GM18517 (cell line): Measurements from ENCODE around the gene PRKCE.

Source experiments
- ATAC-seq: cut with Tn5 transposase; IDR thresholded peaks from one replicate; pipeline ENCODE4 v1.9.1; 2021; ENCODE audit warnings: mild to moderate bottlenecking, moderate library complexity; ENCODE audit not compliant: unreplicated experiment

Gene PRKCE

DNA sequence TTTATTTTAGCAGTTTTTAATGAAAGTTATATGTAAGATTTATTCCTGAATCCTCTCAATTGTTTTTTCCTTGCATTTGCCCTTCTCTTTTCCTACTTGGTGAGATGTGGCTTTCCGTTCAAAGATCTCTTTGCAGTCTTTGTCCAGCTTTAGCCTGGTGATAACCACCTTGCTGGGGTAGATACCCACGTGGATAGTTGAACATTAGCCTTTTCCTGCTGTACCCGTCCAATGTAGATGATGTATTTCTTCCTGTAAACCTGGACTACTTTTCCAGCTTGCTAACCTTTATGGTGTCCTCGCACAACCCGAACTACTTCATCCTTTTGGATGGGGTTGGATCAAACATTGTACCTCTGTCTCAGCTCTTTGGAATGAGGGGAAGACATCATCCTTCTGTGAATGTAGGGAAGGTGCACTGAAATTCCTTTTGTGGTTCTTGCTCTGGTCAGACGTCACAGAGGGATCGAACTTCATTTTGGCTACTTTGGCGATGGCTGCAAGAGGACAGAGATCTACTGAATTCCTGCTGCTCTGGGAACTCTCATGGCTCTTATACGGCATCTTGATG lies 352.5 kb downstream of the PRKCE start:
- no peak for ATAC-seq

DNA sequence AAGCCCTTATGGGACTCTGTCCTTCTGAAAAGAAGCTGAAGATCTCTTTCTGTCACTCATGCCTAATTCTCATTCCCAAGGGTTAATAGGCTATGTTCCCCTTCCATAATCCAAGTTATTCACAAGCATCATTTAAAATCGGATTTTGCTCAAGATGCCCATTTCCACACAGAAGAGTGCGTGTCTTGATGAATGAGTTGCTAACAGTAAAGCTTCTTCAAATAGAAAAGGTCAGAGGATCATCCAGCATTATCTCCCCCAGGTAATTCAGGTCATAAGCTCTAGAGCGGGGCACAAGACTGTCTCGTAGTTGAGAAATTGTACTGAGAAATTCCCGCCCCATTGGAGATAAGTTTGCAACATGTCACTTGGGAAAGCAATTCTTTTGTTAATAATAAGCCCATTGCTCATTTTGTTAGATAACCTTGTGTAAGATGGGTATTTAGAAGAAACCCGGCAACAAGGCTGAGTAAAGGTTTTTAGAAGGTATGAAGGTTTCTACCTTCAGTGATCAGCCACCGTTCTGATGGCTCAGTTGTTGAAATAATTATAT lies 355.1 kb downstream of the PRKCE start:
- ATAC-seq = no peak

DNA sequence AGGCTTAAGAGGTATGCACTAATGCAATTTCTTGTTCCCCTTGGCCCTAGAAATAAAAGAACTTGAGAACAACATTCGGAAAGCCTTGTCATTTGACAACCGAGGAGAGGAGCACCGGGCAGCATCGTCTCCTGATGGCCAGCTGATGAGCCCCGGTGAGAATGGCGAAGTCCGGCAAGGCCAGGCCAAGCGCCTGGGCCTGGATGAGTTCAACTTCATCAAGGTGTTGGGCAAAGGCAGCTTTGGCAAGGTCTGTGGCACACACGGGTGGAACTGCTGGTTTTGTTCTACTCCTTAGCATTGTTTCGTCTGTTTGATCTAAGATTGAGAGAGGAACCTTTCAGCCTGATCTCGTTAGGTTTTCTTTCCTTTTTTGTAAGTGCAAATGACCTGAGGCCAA lies 355.9 kb downstream of the PRKCE start:
- no peak for ATAC-seq

DNA sequence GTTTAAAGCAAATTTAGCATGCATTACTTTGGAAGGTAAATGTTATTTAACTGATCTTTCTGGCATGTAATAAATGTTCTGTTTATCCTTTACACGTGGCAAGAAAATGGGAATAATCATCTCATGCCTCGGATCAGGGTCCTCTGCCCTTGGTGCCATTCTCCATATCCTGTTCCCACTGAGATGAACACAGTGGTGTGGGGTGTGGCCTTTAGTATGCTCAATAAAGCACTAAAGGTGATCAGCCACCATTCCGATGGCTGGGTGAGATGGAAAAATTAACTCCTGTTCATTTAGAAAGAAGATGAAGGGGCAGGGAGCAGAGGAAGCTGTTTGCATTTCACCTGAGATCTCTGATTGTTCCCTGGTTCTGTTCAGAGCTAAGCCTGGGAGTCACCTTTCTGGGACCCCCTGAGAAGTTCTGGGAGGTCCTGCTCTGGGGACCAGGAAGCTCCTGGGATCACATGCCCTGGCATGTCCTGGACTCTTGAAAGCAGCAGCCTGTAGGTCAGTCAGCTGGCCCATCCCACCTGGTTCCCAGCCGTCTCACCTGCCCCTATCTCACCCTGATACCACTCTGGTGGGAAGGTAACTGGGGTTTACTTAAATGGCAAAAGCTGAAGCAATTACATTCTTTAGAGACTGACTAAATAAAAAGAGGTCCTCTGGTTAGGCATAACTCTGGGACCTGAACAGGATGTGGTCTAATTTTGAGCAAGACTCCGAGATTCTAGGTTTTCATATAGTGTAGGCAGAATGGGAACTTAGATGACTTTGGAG lies 356.8 kb downstream of the PRKCE start:
- no peak for ATAC-seq

DNA sequence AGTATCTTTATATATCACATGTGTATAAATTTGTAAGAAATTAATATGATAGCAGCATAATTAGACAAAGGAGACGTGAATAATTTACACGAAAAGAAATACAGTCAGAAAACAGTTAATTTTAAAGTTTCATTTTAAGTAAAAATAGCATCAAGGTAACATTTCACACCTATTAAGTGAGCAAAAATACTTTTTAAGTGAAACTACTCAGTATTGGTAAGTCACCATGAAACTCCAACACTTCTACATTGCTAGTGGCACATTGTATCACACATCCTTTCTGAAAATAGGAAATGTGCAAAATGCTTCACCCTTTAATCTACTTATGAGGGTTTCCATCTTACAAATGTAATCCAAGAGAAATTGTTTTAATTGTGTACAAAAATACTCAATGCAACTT lies 357.8 kb downstream of the PRKCE start:
- ATAC-seq = no peak

DNA sequence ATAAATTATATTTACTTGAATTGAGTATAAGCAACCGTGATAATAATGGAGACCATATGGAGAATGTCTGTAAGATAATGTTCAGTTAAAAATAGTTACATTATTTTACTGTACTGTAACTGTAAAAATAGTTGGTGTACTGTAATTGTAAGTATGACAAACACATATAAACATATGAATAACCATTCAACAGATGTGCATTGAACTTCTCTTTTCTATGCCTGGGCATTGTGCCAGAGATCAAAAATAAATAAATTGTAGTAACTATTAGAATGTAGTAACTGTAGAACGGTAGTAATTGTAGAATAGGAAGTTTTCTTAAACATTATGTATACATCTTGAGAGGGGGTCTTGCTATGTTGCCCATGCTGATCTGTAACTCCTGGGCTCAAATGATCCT lies 358.3 kb downstream of the PRKCE start:
- ATAC-seq = no peak

DNA sequence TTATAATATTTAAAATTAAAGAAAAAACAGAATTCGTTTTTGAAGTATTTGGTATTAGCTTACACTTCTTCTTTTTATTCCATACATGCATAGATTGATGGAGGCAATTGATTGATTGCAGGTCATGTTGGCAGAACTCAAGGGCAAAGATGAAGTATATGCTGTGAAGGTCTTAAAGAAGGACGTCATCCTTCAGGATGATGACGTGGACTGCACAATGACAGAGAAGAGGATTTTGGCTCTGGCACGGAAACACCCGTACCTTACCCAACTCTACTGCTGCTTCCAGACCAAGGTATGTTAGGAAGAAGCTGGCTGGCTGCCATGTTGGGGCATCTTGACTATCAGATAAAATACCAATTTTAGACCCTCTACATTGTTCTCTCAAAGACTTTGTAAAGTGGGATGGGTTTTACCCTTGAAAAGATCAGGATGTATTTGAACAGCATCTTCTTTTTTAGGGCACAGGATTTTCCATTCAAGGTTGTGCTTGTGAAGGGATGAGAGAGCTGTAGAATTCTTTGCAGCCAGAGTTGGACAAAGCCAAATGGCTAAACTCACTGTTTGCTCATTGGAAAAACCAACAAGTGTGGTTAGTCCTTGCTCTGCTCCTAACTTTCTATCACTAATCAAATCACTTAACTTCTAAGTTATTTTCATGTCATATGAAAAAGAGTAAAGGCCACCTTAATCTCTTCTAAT lies 358.9 kb downstream of the PRKCE start:
- ATAC-seq = no peak

DNA sequence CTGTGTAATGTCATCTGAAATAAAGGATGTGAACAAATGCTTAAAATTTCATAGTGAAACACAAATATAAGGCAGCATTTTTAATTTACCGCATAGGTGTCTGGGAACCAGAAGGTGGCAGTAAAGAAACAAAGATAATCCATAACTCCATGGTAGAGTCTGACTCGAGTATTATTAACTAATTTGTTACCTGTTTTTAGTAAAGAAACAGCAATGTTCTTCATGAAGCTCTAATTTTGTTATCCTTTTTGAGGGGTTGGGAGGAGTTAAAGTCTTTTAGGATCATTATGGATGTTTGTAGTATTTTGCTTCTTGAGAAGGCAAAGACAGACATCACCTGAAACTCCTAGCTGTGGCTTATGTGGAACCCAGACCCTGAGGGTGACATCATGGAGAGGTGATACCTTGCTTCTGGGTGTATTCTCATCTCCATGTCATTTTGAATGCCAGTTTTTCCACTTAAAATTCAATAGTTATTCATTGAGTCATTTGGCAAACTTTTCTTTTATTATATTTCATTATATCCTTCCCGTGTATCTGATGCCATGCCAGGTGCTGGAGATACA lies 359.5 kb downstream of the PRKCE start:
- ATAC-seq = no peak

DNA sequence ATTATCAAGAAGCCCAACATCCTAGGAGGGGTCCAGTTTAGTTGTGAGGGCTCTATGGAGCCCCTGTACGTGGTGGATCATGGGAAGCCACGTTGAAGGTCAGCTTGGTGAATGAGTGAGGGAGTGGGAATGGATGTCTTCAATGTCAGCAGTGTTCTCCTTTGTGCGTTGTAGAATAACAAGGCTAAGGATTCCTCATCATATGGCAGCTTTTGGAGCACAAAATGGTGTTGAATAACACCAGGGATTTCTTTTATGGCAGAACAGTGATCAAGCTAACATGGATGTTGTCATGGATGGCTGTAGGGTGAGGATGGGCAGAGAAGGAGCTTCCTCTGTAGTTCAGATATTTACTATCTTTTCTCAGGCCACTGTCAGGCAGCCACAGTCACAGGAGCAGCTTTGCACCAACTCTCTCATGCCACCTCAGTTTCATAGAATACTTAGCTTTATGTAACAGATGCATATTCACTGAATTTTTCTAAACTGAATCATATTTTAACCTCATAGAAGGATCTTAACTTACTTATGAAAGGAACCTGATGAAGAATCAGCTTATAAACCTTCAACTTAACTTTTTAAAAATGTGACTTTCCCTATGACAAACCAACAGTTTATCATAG lies 361.3 kb downstream of the PRKCE start:
- no peak for ATAC-seq

DNA sequence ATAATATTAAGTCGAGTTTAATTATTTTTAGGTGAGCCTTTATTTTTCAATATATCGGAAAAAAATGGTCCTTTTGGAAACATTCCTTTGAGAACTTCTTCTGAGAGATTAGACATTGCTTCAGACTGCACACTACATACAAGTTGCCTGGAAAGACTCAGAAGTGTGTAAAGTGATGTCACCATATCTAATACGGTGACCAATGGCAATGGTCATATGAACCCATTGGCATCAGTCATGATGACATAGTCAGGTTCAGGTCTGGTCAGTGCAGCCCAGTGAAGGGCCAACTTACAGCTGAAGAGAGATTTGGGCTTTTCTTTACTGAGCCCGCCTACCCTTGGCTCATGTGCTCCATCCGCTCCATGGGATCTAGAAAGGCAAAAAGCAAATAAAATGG lies 362.3 kb downstream of the PRKCE start:
- ATAC-seq = no peak

DNA sequence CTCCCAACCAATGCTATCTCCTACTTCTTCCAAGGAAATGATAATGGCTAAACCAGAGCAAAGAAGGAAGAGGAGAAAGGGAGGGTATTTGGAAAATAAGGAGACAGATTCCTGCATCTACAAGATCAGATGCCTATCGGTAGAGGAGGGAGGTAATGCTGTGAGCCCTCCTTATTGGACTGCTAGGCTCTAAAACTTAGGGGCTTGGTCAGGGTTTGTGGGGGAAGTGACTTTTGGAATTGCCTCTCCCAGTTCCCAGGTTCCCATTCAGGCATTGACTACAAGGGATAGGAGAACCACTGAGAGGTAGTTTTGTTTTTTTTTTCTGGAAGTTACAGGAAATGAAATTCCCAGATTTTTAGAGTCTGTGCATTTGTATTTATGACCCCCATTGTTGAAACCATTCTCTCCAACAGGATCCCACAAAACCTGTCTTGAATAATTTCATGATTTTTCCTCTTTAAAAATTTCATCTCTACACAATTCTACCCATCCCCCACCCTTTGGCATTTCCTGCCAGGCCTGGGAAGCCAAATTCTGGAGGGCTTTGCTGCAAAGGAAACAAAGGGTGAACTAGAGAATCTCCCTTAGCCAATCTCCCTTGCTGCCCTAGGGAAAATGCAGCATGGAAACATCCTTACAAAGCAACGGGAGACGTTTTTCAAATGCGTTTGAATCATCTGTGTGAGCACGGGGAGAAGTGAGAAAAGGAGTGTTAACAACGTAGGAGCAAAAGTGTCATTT lies 363.6 kb downstream of the PRKCE start:
- no peak for ATAC-seq

DNA sequence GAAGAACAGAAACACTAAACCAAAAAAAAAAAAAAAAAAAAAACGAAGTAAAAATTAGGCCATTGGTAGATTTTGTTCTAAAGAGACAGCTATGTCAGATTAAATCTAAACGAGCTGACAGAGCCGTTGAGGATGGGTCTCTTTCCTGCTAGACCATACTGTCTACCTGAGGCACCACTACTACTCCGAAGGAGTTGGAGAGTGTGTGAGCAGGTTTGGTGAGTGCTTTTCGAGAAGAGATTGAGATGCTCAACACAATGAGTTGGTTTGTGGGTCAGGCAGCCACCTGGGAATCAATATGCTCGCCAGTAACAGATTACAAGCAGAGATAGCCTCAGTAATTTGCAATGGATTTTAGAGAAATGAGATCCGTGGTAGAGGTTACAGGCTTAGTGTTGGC lies 364.2 kb downstream of the PRKCE start:
- no peak for ATAC-seq

DNA sequence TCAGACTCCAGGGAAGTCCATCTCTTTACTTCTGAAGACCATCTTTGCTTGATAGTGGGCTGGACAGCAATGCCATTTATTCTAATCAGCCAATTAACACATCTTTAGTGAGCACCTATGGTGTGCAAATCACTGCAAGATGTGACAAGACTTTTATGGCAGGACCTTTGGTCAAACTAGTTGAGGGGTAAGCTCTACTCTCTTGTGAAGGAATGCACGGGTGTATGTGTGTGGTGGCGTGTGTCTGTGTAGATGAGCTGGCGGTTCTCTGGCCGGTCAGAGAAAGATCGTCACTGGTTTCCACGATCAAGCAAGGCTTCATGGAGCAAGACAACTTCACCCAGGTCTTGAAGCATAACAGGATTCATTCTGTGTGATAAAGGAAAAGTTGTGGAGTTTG lies 364.6 kb downstream of the PRKCE start:
- ATAC-seq = no peak

DNA sequence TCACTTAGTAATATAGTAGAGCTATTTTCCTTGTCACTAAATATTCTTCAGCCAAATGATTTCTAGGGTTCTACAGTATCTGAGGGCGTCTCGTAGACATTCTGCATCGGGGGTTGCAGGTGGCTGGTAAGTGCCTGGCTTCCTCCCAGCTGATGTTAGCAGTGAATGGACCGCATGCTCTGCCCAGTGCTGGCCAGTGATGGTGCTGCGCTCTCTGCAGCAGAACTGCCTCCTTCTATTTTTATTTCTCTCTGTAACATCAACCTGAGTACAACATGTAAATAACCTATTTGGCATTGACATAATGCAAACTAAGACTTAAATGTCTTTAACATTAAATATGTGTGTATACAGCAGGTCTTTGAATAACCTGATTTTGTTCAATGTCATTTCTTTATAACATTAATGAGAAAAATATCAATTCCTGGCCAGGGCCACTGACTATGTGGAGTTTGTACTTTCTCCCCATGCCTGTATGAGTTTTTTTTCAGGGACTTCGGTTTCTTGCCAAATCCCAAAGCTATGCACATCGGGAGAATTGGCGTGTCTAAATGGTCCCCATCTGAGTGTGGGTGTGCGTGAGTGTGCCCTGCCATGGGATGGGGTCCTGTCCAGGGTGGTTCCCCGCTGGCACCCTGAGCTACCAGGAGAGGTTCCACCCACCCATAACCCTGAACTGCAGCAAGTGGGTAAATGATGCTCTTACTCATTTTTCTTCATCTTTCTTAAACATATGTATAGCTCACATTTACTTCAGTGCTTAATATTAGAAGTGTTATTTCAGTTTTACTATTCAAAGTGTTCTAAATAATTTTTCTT lies 367.5 kb downstream of the PRKCE start:
- ATAC-seq = no peak

DNA sequence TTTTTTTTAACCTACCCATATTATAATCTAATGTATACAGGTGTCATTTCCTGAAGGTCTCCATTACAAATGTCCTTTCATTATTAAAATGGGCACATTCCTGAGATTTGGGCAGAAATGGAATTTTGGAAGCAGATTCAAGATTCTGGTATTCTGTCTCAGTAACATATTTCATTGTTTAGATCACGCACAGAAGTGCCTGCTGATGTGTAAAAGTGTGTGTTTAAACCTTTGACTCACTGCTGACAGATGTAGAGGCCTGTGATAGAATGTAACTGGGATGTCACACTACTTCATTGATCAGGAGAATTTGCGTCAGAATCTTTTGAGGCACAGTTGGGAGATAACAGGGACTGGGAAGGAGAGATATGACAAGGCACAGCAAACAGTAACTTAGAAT lies 368.9 kb downstream of the PRKCE start:
- ATAC-seq = no peak

DNA sequence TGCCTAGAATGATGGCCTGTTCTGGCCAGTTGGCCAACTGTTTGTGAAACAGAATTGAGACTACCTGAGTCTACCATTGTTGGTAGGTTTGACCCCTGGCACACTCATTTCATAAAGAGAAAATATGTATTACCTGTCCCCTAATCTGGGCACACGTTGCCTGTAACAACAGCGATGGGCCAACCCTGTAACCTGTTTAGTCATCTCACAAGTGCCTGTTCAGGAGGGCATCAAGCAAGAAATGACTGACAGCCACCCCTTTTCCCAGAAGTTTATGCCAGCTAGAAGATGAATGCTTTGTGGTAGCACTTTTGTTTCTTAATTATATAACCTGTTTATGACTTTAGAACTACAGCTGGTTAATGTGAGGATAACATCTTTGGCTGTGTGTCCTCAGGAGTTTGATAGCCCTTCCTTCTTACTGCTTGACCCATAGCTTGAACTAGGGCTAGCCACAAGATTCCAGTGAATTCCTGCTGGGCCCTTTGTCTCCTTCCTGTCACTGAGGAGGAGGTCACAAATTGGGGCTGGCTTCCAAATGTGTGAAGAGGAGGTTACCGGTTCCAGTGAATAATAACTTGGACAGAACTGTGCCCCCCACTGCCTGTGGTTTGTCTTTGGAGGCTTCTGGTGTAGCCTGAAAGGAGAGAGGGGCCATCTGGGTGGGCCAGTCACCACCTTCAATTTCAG lies 371.8 kb downstream of the PRKCE start:
- ATAC-seq = no peak

DNA sequence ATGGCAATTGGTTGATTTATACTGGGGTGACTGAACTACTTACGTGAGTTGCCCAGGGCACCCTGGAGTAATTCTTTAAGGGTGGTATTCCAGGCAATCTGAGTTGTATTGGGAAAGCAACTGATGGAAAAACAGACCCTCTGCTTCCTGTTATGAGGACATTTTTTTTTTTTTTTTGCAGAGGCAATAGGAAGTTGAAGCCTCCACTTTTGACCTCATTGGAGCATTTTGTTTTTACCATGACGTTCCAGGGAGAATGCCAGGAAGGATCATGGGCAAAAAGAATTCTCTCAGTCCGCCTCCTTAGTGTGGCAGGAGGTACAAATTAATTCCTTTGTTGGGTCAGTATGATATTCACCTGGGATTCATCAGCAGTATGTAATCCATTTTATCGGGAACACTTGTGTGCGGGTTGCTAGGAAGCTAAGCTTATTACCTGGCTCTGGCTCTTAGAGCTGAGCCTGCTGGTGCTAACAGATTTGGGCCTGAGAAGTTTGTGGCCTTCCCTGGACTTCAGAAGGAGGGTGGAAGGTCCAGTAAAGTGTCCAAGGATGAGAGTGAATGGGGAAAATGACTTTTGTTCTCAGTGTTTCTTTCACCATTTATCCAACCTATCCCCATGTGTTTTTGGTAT lies 372.8 kb downstream of the PRKCE start:
- no peak for ATAC-seq

DNA sequence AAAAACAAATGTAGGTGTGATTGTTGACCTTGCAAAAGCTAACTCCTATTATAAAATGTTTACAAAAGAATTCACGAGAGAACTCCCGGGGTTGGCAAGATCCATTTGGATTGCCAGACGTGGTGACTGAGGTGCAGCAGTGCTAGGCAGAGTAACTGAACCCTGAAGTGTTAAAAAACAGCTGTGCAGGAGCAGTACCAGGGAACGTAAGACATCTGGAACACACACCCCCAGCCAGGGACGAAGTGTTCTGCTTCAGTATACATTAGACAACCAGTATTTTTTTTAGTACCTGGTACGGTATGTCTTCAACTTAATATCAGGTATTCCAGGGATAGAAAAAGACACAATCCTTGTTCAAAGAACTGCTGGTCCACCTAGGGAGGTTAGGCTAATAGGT lies 373.6 kb downstream of the PRKCE start:
- no peak for ATAC-seq

DNA sequence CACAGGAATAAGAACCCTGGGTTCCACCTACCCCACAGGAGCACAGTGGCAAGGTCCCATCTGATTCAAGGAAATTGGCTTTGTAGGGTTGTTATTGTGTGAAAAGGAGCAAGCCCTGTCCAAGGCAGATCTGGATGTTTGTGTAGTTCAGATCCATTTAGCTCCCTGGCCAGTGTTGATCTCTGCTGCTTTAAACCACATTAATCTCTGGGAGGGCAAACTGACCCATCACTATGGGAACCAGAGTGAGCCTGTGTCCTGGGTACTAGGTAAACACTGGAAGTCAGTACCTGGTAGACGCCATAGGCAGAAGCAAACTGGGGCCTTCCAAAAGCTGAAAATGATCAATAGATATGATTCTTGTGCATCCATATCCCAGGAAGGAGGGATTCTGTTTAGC lies 374.2 kb downstream of the PRKCE start:
- ATAC-seq = no peak
